Measurements from ENCODE around the gene FBXW8.

DNA sequence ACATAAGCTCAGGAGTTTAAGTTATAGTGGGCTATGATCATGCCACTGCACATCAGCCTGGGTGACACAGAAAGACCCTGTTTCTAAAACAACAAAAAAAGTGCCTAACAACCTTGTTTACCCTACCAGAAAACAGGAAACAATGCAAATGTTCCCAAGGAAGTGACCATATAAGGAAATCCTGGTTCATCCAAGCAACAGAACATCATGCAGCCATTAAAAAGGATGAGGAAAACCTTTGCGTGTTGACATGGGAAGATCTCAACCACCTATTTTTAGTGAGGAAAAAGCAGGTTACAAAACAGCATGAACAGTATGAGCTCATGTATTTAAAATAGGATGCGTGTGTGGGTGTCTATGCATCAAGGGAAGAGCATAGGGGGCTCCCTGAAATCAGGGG lies 43.2 kb upstream of the FBXW8 start:
- TF ChIP-seq CTCF (IDR thresholded peaks at IDR 0.05; ENCODE audit: low read depth, low read length, missing input control) = no peak
- no peak for TF ChIP-seq GABPA (IDR thresholded peaks at IDR 0.05 in 1 of 2, conservative IDR thresholded peaks at IDR 0.05 in 1 of 2)
- TF ChIP-seq JUND (IDR thresholded peaks at IDR 0.05) = no peak
- no peak for TF ChIP-seq YY1 (IDR thresholded peaks at IDR 0.05)
- no peak for TF ChIP-seq FOXA1 (IDR thresholded peaks at IDR 0.05)
- TF ChIP-seq MAX (IDR thresholded peaks at IDR 0.05) = no peak
- TF ChIP-seq, protein P1, sequence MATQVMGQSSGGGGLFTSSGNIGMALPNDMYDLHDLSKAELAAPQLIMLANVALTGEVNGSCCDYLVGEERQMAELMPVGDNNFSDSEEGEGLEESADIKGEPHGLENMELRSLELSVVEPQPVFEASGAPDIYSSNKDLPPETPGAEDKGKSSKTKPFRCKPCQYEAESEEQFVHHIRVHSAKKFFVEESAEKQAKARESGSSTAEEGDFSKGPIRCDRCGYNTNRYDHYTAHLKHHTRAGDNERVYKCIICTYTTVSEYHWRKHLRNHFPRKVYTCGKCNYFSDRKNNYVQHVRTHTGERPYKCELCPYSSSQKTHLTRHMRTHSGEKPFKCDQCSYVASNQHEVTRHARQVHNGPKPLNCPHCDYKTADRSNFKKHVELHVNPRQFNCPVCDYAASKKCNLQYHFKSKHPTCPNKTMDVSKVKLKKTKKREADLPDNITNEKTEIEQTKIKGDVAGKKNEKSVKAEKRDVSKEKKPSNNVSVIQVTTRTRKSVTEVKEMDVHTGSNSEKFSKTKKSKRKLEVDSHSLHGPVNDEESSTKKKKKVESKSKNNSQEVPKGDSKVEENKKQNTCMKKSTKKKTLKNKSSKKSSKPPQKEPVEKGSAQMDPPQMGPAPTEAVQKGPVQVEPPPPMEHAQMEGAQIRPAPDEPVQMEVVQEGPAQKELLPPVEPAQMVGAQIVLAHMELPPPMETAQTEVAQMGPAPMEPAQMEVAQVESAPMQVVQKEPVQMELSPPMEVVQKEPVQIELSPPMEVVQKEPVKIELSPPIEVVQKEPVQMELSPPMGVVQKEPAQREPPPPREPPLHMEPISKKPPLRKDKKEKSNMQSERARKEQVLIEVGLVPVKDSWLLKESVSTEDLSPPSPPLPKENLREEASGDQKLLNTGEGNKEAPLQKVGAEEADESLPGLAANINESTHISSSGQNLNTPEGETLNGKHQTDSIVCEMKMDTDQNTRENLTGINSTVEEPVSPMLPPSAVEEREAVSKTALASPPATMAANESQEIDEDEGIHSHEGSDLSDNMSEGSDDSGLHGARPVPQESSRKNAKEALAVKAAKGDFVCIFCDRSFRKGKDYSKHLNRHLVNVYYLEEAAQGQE (IDR thresholded peaks at IDR 0.05) = no peak
- TF ChIP-seq TAF1 (conservative IDR thresholded peaks at IDR 0.05) = no peak
- no peak for TF ChIP-seq RAD21 (IDR thresholded peaks at IDR 0.05)

All from liver (tissue), 3 donors.